NCI-H1694 treated with DMSO at 0.1 percent for 48 hours (cell line): ENCODE results near the gene ZNF718.
"Not testable (repeated sequence)": the region's sequence is repeated elsewhere in the genome, so short reads cannot be mapped to it uniquely, and the experiment has no call there.

ENCODE experiments used
- DNase-seq: peaks from one replicate; lab custom pipeline; 2025; lab: John Stamatoyannopoulos, UW

Gene ZNF718

DNA sequence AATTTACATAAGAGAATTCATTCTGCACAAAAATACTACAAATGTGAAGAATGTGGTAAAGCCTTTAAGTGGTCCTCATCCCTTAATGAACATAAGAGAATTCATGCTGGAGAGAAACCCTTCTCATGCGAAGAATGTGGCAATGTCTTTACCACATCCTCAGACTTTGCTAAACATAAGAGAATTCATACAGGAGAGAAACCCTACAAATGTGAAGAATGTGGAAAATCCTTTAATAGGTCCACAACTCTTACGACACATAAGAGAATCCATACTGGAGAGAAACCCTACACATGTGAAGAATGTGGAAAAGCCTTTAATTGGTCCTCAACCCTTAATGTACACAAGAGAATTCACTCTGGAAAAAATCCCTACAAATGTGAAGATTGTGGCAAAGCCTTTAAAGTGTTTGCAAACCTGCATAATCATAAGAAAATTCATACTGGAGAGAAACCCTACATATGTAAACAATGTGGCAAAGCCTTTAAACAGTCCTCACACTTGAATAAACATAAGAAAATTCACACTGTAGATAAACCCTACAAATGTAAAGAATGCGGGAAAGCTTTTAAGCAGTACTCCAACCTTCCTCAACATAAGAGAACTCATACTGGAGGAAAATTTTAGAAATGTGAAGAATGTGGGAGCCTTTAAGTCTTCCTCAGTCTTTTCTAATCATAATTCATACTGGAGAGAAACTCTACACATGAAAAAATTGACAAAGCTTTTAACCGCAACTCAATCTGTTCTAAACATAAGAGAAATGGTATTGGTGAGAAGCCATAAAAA is 37.4 kb downstream of the ZNF718 start:
- no peak for DNase-seq

DNA sequence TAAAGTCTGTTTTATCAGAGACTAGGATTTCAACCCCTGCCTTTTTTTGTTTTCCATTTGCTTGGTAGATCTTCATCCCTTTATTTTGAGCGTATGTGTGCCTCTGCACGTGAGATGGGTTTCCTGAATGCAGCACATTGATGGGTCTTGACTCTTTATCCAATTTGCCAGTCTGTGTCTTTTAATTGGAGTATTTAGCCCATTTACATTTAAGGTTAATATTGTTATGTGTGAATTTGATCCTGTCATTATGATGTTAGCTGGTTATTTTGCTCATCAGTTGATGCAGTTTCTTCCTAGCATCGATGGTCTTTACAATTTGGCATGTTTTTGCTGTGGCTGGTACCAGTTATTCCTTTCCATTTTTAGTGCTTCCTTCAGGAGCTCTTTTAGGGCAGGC is 45.3 kb downstream of the ZNF718 start:
- not testable (repeated sequence) for DNase-seq

DNA sequence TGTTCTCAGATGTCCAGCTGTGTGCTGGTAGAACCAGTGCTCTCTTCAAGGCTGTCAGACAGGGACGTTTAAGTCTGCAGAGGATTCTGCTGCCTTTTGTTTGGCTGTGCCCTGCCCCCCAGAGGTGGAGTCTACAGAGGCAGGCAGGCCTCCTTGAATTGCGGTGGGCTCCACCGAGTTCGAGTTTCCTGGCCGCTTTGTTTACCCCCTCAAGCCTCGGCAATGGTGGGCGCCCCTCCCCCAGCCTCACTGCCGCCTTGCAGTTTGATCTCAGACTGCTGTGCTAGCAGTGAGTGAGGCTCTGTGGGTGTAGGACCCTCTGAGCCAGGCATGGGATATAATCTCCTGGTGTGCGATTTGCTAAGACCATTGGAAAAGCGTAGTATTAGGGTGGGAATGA is 47.0 kb downstream of the ZNF718 start:
- not testable (repeated sequence) for DNase-seq

DNA sequence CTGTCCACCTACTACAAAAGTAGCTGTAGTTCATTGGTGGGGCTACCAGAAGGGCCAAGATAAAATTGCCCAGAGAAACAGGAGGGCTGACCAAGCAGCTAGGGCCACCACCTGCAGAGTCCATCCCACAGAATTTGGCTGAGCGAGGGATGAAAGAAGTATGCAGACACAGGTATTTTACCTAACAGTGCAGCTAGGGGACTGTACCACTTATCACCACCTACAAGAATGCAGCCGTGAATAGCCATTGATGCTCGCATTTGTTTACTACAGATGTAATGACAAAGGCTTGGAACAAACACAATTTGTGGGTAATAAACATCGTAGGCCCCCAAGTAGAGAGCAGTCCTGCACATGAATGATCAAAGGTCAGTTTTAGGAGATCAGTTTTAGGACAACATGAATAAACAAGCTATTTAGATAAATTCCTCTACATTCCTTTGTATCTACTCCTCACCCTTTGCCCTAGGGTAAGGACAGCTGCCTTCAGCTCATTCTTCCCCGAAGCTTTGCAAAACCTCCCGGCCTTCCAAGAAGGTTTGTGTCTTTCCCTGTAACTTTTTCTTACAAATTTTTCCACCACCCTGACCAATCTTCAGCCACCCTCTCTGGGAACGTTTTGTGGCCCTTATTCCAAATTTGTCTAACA is 49.5 kb downstream of the ZNF718 start:
- DNase-seq = no peak

DNA sequence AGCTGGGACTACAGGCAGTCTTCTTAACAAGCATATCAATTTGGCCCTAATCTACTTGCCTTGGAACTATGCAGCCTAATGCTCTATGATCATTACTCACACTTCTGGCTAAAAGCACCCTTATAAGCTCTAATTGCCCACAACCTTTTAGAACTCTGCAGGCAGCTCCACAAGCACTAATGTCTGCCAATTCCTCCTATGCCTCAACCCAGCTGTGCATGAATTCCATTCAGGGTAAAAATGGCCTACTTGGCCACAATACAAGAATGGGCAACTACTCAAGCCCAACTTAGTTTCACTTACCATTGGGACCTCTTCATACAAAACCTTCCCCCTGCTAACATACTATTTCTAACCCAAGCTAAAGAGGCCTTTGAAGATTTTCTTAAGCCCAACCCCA is 51.7 kb downstream of the ZNF718 start:
- DNase-seq = no peak

DNA sequence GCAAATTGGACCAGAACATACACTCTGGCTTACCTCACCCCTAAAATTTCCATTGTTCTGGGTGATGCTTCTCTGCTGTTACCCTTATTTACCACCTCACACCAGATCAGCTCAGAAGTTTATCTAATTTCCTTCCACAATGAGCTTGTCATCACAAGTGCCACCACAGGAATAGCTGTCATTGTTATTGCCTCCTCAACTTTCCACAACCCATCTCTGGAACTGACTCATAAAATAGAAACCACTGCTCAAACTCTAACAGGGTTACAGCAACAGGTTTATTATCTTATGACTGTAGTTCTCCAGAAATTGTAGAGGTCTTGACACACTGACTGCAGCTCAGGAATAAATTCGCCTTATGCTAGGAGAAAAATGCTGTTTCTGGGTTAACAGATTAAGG is 52.7 kb downstream of the ZNF718 start:
- DNase-seq = no peak

DNA sequence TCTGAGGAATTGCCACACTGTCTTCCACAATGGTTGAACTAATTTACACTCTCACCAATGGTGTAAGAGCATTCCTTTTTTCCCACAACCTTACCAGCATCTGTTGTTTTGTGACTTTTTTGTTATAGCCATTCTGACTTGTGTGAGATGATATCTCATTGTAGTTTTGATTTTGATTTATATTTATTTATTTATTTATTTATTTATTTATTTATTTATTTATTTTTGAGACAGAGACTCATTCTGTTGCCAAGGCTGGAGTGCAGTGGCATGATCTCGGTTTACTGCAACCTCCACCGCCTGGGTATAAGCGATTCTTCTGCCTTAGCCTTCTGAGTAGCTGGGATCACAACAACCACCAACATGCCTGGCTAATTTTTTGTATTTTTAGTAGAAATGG is 57.9 kb downstream of the ZNF718 start:
- DNase-seq = not testable (repeated sequence)

DNA sequence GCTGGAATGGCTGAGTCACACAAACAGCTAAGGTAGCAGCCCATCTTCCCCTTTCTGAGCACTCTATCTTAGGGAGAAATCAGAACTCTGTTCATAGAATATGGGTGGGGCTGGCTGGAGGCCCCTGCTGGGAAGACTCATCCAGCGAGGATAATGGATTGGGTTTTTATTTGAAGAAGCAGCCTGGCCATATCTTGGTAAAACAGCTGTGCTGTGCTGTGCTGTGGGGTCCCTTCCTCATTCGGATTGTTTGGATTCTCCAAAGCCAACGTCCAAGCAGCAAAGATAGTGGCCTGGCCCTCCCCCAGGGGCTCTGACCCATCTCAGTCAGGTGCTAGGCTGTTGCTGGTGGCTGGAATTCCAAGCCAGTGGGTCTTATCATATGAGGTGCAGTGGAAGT is 63.8 kb downstream of the ZNF718 start:
- DNase-seq = no peak

DNA sequence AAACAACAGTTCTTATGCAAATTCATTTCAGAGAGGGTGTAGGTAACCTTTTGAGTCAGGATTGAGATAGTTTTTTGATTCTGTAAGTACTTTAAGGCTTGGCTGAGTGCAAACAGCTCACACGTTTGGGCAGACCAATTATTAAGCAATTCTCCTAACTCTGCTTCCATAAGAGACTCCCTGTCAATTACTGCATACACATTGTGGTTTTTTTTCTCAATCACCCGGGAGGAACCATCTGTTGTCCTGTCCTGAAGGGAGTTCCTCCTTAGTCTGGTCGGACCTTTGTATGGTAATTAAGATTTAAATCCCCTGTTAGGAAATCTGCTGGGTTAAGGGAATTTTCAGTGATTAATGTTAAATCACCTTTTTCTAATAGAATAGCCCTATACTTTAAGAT is 70.9 kb downstream of the ZNF718 start:
- DNase-seq = not testable (repeated sequence)

DNA sequence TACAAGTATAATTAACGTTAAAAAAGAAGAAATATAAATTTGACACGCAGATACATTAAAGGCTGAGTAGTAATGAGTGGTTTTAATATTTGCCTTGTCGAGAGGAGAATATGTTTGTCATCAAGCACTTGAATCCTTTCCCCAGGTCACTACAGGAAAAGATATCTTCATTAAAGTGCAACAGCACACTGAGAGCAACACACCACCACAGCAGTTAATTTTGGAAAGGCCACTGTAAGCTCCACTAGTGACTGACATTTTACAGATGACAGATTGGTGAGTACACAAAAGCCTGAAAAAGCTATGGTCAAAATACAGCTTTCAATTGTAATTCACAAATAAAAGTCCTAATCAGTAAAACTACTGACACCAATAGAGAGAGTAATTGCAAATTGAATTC is 76.6 kb downstream of the ZNF718 start:
- DNase-seq = no peak

DNA sequence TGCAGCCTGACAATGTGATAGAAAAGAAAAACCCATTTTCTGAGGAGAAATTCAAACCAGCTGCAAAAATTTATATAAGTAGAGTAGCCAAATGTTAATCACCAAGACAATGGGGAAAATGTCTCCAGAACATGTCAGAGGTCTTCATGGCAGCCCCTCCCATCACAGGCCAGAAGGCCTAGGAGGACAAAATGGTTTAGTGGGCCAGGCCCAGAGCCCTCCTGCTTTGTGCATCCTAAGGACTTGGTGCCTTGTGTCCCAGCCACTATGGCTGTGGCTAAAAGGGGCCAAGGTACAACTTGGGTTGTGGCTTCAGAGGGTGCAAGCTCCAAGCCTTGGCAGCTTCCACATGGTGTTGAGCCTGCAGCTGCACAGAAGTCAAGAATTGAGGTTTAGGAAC is 78.5 kb downstream of the ZNF718 start:
- DNase-seq = not testable (repeated sequence)

DNA sequence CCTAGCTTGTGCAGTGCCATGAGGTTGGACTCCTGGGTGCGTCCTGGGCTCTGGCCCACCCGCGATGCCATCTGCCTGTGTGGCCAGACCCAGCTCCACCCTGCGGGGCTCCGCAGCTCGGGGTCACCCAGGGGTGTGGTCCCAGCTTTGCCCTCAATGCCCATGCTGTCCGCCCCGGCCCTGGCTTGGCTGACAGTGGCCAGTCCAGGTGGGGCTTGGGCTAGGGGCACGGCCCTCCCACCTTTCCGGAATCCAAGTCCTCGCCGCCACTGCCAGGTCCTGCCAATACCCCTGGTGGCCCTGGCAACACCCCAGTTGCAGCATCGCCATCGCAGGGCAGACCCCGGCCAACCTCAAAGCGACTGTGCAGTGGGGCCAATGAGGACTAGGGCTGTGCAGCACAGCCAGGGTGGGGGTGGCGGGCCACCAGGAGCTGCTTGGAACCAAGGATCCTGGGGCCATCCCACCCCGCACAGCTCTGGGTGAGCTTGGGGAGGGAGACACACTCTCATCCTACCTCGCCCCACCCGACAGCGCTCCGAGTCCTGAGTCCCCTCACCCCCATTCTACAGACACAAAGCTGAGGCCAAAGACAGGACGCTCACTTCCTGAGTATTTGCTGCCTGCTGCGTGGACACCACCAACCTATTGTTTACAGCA is 80.9 kb downstream of the ZNF718 start:
- DNase-seq = no peak

DNA sequence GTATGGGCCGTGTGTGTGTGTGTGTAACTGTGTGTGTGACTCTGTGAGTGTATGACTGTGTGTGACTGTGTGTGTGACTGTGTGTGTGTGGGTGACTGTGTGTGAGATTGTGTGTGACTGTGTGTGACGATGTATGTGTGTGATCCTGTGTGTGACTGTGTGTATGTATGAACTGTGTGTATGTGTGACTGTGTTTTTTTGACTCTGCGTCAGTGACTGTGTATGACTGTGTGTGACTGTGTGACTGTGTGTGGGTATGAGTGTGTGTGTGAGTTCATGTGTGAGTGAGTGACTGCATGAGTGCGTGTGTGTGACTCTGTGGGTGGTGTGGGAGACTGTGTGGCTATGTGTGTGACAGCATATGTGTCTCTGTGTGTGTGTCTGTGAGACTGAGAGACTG is 81.8 kb downstream of the ZNF718 start:
- no peak for DNase-seq

DNA sequence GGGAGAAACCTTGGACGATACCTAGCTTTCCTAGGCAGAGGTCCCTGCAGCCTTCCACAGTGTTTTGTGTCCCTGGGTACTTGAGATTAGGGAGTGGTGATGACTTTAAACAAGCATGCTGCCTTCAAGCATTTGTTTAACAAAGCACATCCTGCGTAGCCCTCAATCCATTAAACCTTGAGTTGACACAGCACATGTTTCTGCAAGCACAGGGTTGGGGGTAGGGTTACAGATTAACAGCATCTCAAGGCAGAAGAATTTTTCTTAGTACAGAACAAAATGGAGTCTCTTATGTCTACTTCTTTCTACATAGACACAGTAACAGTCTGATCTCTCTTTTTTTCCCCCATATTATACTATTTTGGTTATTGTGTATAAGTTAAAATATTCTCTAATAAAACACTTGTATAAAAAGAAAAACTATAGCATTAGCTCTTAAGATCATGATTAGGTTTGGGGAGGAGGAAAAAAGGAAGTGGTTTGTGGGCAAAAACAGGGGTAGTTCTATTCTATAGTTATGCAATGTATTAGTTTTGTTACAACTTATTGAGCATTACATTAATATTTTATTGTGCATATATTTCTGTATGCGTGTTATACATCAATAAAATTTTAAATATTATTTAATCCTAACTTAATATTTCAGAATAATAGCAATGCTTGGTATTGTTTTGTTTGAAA is 84.3 kb downstream of the ZNF718 start:
- DNase-seq = not testable (repeated sequence)

DNA sequence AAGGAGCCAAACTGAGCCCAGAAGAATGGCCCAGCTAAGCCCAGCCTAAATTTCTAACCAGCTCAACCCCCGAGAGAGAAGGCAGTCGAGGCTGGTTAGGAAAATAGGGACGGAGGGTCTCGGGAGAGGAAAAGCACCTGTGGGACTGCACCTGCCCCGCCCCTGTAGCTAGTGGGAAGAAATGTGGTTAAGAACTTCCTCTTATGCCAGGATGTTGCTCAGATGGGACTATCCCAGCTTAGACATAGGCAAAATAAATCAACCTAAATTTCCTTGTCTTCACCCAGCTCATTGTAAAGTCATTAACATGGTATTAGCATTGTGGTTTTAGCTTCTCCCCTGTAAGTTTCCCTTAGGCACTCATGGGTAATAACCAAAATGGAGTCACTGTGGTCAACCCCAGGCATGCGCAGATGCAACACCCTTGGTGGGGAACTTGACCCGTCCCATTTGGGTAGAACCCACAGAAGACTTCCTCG is 86.8 kb downstream of the ZNF718 start:
- DNase-seq = no peak

DNA sequence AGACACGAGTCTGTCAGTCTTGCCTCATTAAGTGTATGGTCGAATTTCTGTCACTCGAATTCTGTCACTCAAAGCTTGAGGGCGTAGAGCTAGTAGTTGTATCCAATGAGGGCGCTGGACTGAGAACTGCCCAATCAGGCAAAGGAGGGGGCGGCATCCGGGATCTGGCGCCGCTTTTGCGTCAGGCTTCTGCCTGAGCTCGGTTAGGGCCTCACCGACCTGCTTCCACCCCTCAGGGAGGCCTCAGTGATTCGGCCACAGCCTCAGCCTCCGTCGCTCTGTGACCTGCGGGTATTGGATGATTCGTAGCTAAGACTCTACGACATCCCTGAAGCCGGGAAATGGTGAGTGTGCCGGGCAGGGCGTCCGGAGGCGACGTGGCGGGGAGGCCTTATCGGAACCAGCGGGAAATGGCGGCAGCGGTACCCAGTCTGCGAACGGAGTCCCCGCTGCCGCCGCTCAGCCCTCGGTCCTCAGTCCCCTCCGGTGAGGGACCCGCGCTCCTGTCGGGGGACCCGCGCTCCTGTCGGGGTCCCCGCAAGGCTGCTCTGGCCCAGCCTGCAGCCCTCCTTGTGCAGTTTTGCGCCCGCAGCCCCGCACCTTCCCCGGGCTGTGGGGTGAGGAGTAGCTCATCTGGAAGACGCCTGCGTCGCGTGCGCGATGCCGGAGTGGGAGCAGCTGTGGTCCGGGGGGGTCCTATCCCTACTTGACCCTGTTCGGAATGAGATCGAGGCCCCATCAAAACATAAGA is 88.3 kb downstream of the ZNF718 start:
- no peak for DNase-seq

DNA sequence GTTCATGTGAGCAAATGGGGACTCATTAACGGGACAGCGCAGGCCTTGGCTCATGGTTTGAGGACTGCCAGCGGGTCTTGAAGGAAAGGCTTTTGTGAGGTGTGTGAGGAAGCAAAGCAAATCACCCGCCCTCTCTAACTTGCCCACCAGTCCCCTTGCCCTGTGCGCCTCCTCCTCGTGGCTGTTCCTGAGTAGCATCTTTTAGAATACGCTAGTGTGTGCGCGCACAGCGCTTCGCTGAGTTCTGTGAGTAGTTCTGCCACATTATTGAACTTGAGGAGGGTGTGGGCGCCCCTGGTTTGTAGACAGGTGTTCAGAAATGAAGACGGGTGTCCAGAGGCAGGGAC is 88.9 kb downstream of the ZNF718 start:
- DNase-seq = not testable (repeated sequence)
